H1 (cell line): ENCODE data around the gene STX8. TPM values are rescaled to one million over a fixed set of nuclear protein-coding genes. Genes with fewer than 3 reads are reported as not detected.

Experiments
- CTBP2 ChIP-seq: IDR thresholded peaks from 2 replicates; pipeline ENCODE4 v1.7.0; 2011; ENCODE audit warnings: borderline replicate concordance, mild to moderate bottlenecking, moderate library complexity, mixed read lengths, low read length; ENCODE audit not compliant: insufficient read depth, insufficient read length
- EZH2 ChIP-seq: fragments of 200-600 bp; sonication (generic); IDR thresholded peaks from 2 replicates; pipeline ENCODE4 v1.7.1; 2012; ENCODE audit warnings: low read depth, mild to moderate bottlenecking, moderate library complexity, low read length, inconsistent platforms; ENCODE audit not compliant: severe bottlenecking
- HDAC6 ChIP-seq: IDR thresholded peaks from one replicate; pipeline ENCODE4 v1.7.1; 2012; ENCODE audit warnings: low read depth, mild to moderate bottlenecking, inconsistent platforms, low read length, moderate library complexity
- RBBP5 ChIP-seq: IDR thresholded peaks from 2 replicates; pipeline ENCODE4 v1.7.1; 2012; ENCODE audit warnings: low read depth, mild to moderate bottlenecking, inconsistent platforms, low read length, moderate library complexity, borderline replicate concordance
- SIX5 ChIP-seq: IDR thresholded peaks from 2 replicates; pipeline ENCODE4 v1.6.1; 2011; ENCODE audit warnings: mild to moderate bottlenecking, low read depth, low read length
- SP1 ChIP-seq: IDR thresholded peaks from 2 replicates; pipeline ENCODE4 v1.6.1; 2011; ENCODE audit warnings: low read depth, low read length
- polyA plus RNA-seq, 7 experiments: library from polyadenylated mRNA; depleted of rRNA in 3 of 7; stranded (reverse) in 5 of 7; unstranded in 2 of 7; fragments of >200 nt in 5 of 7; fragments of 200-250 nt in 2 of 7; gene quantifications; 1 replicate in 5 of 7; 2 replicates in 1 of 7; 4 replicates in 1 of 7; pipeline versions ENCODE4 v1.2.1 to v1.2.3, GENCODE V29; 2011 to 2013; ENCODE audit warnings: missing spikeins in 2 of 7, mixed read lengths in 2 of 7
- total RNA-seq: library from RNA; stranded (reverse); fragmentation: NEBNext Ultra II Directional; extraction: Animal tissue kit (Norgen Biotek cat#: 25700); gene quantifications from 2 replicates; pipeline ENCODE4 v1.2.1, GENCODE V29; 2021

STX8 gene
- total and polyA plus RNA-seq, 2 of the 8 experiments (the other 6 are each of a cell fraction or from before 2014, with no cell fraction given) = 22.8 to 42.5 TPM

DNA sequence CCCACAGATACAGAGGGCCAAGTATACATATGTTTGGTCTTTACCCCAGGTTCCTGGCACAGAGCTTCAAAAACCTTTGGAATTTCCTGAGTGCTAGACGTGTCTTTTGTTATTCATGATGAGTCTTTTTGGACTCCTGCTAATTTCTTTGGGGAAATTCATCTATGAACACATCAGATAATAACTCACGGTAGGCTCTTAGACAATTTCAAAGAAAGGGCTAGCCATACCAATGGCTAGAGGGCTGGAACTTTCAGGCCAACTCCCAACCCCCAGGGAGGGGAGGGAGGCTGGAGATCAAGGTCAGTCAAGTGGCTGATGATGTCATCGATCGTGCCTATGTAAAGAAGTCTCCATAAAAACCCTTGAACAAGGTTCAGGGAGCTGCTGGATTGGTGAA, 101.9 kb downstream of the STX8 start (continued):
- TF ChIP-seq HDAC6 = no peak
- TF ChIP-seq CTBP2 = no peak
- TF ChIP-seq SIX5 = no peak
- TF ChIP-seq RBBP5 = no peak
- no peak for TF ChIP-seq SP1
- TF ChIP-seq EZH2 = no peak
